DND-41 (cell line): Measurements from ENCODE around the gene CELSR3.

Experiments used
- EZH2 ChIP-seq: IDR thresholded peaks from 3 replicates; pipeline ENCODE4 v1.6.1; 2012; ENCODE audit warnings: borderline replicate concordance, low read depth, mild to moderate bottlenecking, moderate library complexity, low read length, inconsistent platforms; ENCODE audit not compliant: severe bottlenecking
- TF ChIP-seq, protein P1 (sequence below): IDR thresholded peaks from 2 replicates; pipeline ENCODE4 v1.5.1; 2012; ENCODE audit warnings: borderline replicate concordance, low read length, moderate library complexity, mild to moderate bottlenecking; ENCODE audit not compliant: poor library complexity, severe bottlenecking; ENCODE audit errors: extremely low read depth

DNA sequence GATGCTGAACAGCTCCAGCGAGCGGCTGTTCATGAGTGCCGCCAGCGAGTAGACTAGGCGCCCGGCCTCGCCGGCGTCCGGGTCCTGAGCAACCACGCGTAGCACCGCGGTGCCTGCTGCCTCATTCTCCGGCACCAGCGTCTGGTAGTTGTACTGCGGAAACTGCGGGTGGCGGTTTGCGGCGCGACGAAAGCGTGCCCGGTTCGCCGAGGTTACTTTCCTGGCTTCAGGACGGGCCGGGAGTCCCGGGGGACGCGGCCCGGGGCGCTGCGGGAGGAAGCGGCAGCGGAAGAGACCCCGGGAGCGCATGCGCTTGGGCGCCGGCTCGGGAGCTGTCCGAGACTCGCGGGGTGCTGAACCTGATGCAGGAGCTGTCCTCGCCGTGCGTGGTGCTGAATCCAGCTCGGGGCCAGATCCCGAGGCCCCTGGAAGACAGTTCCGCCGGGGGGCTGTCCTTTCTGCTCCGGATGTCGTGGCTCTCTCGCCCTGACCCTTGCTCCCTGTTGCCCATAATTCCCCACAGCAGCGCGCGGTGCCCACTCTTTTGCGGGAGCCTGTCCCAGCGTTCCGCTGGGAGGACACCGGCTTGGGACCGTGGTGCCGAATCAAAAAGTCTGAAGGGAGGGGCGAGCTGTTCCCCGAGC, 1.1 kb downstream of the CELSR3 start:
- TF ChIP-seq, protein P1, sequence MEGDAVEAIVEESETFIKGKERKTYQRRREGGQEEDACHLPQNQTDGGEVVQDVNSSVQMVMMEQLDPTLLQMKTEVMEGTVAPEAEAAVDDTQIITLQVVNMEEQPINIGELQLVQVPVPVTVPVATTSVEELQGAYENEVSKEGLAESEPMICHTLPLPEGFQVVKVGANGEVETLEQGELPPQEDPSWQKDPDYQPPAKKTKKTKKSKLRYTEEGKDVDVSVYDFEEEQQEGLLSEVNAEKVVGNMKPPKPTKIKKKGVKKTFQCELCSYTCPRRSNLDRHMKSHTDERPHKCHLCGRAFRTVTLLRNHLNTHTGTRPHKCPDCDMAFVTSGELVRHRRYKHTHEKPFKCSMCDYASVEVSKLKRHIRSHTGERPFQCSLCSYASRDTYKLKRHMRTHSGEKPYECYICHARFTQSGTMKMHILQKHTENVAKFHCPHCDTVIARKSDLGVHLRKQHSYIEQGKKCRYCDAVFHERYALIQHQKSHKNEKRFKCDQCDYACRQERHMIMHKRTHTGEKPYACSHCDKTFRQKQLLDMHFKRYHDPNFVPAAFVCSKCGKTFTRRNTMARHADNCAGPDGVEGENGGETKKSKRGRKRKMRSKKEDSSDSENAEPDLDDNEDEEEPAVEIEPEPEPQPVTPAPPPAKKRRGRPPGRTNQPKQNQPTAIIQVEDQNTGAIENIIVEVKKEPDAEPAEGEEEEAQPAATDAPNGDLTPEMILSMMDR, result no peak
- no peak for TF ChIP-seq EZH2
